VCaP (cell line): ENCODE results near the gene ZNF764.
A peak's percentile ranks its signal among the peaks of the same experiment; 100 is the strongest.

Source experiments
- H3K27ac ChIP-seq: fragments of 450-650 bp; 2 replicates; pipeline ENCODE4 v1.5.1; 2017
- TF ChIP-seq, protein P1 (sequence below): fragments of 450-650 bp; conservative IDR thresholded peaks from 2 replicates; pipeline ENCODE4 v1.5.1; 2017; ENCODE audit warnings: mild to moderate bottlenecking, moderate library complexity

Gene ZNF764

GRCh38 chr16:30582611-30583340, 24.6 kb upstream of the ZNF764 start:
- no peak overlapping the region for H3K27ac ChIP-seq
- TF ChIP-seq, protein P1, sequence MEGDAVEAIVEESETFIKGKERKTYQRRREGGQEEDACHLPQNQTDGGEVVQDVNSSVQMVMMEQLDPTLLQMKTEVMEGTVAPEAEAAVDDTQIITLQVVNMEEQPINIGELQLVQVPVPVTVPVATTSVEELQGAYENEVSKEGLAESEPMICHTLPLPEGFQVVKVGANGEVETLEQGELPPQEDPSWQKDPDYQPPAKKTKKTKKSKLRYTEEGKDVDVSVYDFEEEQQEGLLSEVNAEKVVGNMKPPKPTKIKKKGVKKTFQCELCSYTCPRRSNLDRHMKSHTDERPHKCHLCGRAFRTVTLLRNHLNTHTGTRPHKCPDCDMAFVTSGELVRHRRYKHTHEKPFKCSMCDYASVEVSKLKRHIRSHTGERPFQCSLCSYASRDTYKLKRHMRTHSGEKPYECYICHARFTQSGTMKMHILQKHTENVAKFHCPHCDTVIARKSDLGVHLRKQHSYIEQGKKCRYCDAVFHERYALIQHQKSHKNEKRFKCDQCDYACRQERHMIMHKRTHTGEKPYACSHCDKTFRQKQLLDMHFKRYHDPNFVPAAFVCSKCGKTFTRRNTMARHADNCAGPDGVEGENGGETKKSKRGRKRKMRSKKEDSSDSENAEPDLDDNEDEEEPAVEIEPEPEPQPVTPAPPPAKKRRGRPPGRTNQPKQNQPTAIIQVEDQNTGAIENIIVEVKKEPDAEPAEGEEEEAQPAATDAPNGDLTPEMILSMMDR = no peak

GRCh38 chr16:30581457-30581856, 23.3 kb upstream of the ZNF764 start:
- no peak overlapping the region for H3K27ac ChIP-seq
- TF ChIP-seq, protein P1 = no peak

DNA sequence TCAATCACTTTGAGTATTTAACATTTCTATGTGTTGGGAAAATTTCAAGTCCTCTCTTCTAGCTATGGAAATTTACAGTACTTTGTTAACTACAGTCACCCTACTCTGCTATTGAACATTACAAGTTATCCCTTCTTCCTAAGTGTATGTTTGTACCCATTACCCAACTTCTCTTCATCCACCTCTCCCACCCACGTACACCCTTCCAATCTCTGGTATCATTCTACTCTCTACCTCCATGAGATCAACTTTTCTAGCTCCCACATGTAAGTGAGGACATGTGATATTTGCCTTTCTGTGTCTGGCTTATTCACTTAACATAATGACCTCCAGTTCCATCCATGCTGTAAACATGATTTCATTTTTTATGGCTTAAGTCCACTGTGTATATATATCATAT, 16.5 kb upstream of the ZNF764 start:
- peak overlapping the region; percentile 61 for H3K27ac ChIP-seq
- TF ChIP-seq, protein P1 = no peak

DNA sequence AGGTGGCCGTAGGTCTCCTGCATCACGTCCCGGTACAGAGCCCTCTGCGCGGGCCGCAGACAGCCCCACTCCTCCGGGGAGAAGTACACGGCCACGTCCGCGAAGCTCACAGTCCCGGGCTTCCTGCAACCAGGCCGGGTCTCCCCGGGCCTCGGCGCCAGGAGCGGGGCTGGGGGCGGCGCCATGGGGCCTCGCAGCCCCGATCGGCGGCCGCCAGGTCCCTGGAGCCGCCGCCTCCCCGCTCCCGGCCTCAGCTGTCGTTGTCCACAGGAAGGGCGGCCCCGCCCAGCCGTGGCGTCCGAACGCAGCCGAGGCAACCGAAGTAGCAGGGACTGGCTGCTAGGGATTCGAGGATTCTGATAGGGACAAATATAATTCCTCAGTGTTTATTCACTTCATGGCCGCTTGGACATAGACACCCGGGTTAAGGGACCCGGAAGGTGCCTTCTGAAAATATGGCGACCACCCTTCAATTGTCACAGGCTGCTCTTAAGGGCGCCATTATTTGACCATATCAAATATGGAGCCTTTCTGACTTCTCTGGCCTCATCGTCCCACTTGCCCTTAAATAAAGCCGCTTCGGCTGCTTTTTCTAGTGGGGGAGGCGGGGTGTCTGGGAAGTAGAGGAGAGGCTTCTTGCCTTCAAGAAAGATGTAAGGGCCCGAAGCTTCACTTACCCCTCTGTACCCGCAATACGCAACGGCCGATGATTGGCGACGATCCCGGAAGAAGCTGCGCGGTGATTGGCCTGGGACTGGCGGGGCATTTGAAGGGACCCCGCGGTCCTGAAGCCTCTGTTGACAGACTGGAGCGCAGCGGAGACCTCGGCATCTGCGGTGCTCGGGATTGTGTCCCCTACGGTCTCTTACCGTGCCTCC, 13.5 kb upstream of the ZNF764 start, which contains the start of gene ZNF688:
TSS of gene ZNF688 (minus strand) at position 270 of the 878 bp plus-strand sequence. CDS start at position 185, 85 bp downstream.
- peak within 1 kb of the TSS; percentile 93 for H3K27ac ChIP-seq
- TF ChIP-seq, protein P1 = no peak

DNA sequence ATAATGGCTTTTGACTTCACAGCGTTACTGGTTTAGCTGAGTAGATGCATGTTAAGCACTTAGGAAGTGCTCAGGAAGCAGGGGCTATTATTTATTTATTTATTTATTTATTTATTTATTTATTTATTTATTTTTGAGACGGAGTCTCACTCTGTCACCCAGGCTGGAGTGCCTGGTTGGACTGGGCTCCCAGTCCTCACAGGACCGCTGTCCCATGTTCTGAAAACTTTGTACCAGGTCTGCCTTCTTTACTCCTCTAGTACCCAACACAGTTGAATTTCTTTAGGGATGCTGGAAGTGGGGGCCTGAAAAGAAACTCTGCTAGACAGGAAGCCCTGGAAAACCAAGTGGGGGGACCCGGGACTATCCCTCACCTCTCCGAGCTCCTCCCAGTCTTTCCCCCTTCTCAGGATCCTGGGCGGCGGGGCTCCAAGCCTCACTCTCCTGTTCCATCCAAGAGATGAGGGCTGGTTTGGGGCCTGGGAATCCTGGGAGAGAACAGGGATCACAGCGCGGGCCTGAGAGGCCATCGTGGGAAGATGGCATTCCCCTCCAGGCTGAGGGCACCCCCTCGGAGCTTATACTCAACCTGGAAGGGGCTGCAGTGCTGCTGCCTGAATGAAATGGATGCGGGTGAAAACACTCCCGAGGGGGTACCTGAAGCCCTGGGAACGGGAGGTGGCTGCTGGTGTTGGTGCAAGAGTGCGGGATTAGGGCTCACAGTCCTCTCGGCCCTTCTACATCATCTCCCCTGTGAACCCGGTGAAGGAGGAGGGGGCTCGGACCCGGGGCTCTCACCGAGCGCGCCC, 12.7 kb upstream of the ZNF764 start:
- TF ChIP-seq, protein P1 = no peak
- H3K27ac ChIP-seq = peak overlapping the region; percentile 93

GRCh38 chr16:30569746-30570635, 11.8 kb upstream of the ZNF764 start:
- H3K27ac ChIP-seq = peak overlapping the region; percentile 93
- TF ChIP-seq, protein P1 = no peak
